GM12864 (cell line): ENCODE results near the gene SLC35E3.

Source experiments
- DNase-seq: peaks from one replicate; pipeline ENCODE4 v3.0.0-alpha.2; 2011; ENCODE audit warnings: low read depth
- H3K4me3 ChIP-seq: 2 replicates; pipeline ENCODE4 v1.5.1; 2011; ENCODE audit warnings: mild to moderate bottlenecking, low read depth, low read length, control low read depth
- TF ChIP-seq, protein P1 (sequence below): IDR thresholded peaks from 2 replicates; pipeline ENCODE4 v1.5.1; 2011; ENCODE audit warnings: low read depth, mild to moderate bottlenecking, moderate library complexity, low read length, control low read depth, inconsistent platforms; ENCODE audit errors: missing control alignments

SLC35E3 gene

DNA sequence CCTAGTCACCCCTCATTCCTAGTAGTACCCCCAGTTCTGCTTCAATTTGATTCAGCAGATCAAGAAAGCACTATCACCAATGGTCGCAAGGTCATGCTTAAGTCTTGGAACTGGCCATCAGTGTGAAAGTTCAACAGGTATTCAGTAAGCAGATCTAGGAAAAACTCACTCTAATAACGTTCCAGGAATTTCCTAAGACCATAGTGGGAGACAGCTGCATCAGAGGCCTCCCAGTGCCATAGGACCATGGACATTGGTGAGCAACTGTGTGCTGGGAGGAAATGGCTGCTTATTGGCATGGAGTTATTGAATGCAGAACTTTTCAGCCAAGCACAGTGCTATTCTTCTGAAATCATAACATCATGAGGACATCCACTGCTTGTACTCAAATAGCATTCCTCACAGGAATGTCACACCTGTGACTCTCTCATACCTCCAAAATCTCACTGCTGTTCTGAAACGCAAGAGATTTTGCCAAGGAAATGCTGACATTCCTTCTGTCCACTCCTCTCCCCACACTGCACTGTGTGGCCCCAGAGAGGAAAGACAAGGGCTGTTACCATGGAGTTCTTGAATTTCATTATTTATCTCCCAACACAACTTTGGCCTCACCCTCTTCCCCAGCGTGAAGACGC lies 31.1 kb downstream of the SLC35E3 start:
- TF ChIP-seq, protein P1, sequence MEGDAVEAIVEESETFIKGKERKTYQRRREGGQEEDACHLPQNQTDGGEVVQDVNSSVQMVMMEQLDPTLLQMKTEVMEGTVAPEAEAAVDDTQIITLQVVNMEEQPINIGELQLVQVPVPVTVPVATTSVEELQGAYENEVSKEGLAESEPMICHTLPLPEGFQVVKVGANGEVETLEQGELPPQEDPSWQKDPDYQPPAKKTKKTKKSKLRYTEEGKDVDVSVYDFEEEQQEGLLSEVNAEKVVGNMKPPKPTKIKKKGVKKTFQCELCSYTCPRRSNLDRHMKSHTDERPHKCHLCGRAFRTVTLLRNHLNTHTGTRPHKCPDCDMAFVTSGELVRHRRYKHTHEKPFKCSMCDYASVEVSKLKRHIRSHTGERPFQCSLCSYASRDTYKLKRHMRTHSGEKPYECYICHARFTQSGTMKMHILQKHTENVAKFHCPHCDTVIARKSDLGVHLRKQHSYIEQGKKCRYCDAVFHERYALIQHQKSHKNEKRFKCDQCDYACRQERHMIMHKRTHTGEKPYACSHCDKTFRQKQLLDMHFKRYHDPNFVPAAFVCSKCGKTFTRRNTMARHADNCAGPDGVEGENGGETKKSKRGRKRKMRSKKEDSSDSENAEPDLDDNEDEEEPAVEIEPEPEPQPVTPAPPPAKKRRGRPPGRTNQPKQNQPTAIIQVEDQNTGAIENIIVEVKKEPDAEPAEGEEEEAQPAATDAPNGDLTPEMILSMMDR, result no peak
- no peak overlapping the region for H3K4me3 ChIP-seq
- no peak for DNase-seq

DNA sequence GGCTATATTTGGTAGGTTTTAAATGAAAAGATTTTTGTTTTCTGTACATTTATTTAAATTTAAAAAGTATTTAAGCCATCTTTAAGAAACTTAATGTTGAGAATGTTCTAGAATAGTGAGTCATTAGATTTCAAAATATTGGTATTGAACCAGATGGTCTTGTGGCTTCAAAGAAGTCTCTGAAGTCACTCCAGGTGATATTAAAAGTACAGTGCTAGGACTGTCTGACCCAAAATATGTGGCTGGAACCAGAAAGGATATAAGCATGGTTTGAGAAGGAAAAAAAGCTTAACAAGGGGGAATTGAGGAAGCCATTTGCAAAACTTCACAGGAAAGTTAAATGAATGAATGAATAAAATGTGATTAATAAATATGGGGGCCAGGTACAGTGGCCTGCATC lies 33.3 kb downstream of the SLC35E3 start:
- TF ChIP-seq, protein P1, result no peak
- no peak for DNase-seq
- H3K4me3 ChIP-seq, result no peak overlapping the region

DNA sequence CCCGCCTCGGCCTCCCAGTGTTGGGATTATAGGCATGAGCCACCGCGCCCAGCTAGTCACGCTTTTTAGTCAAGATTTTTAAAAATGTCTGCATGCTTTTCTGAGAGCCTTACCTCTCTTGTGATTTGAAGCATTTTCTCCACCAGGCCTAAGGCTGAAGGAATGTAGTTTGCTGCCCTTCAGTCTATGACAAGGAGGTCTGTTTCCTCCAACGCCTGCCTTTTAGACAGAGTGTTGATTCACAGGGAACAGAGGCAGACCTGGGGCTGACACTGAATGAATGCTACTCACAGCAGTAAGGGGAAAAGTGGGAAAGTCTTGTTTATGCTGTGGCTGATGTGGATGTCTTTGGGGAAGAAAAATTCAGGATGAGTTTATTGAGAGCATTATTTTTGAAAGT lies 34.8 kb downstream of the SLC35E3 start:
- DNase-seq, result no peak
- no peak overlapping the region for H3K4me3 ChIP-seq
- TF ChIP-seq, protein P1, result no peak

DNA sequence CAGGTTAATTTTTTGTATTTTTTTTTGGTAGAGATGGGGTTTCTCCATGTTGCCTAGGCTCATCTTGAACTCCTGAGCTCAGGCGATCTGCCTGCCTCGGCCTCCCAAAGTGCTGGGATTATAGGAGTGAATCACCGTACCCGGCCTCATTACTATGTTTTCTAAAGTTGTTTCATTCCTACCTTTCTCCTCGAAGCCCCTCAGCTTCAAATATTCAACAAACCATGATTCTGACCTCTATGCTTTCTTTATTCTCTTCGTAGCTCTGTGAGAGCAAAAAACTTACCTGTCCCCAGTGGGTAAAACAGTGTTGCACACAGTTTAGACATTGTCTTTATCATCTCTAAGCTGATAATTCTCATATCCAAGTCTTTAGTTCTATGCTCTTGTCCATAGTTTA lies 35.8 kb downstream of the SLC35E3 start:
- H3K4me3 ChIP-seq, result no peak overlapping the region
- TF ChIP-seq, protein P1, result no peak
- no peak for DNase-seq

DNA sequence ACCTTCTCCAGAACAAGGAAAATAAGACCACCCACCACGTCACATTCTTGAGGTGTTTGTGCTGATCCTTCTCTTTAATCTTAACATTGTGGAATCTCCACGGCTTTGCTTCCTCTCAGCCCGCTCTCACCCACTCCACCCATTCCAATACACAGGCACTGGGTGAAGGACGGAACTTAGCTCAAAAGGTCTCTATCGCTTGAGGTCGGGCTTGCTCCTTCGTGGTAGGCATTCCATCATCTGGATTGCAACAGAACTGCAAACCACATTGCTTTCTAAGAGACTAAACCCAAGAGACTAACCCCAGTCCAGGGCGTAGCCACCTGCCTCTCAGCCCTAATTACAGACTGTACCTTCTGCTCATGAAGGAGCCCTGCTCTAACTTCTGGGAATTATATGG lies 38.0 kb downstream of the SLC35E3 start:
- TF ChIP-seq, protein P1, result no peak
- DNase-seq, result no peak
- H3K4me3 ChIP-seq, result no peak overlapping the region

DNA sequence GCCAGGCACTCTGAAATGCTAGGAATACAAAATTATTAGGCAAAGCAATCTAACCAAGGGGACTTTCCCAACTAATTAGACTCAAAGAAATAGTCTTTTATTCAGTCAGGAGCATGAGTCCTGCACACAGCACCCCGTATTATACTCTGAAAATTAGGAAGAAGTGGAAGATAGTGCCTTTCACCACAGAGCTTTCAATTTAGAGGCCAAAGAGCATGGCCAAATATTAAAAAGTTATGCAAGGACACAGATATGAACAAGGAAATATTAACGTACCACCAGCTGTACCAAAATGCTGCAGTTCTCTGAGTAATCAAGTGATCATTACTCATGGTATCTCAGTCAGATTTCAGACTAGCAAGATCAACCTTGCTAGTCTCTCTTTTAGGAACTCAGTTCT lies 39.4 kb downstream of the SLC35E3 start:
- no peak for DNase-seq
- TF ChIP-seq, protein P1, result no peak
- H3K4me3 ChIP-seq, result no peak overlapping the region

DNA sequence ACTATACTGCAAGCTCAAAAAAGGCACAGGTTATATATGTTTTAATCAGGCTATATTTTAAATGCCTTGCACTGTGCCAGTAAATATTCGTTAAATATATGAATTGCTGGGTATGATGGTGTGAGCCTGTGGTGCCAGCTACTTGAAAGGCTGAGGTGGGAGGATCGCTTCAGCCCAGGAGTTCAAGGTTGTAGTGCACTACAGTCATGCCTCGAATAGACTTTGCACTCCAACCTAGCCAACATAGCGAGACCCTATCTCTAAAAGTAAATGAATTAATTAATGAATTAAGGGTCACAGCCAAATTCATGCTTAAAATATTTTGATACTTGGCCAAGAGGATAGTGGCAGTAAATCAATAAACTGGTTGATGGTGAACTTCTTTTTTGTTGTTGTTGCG lies 39.8 kb downstream of the SLC35E3 start:
- TF ChIP-seq, protein P1, result no peak
- no peak for DNase-seq
- H3K4me3 ChIP-seq, result no peak overlapping the region
